Loucy (cell line): ENCODE measurements around the gene ZCCHC2.

ENCODE experiments used
- H2AFZ ChIP-seq: fragments of 200-600 bp; sonication (generic); 2 replicates; pipeline ENCODE4 v1.6.0; 2016; ENCODE audit warnings: antibody characterized with exemption, mild to moderate bottlenecking, low read length, moderate library complexity
- H3F3A ChIP-seq: fragments of 200-600 bp; 2 replicates; pipeline ENCODE4 v1.6.0; 2016; ENCODE audit warnings: antibody characterized with exemption, low read depth, mild to moderate bottlenecking
- H3K27me3 ChIP-seq: fragments of 200-600 bp; sonication (generic); 2 replicates; pipeline ENCODE4 v1.6.1; 2014; ENCODE audit warnings: low read length, mild to moderate bottlenecking; ENCODE audit not compliant: insufficient read depth, poor library complexity, severe bottlenecking
- H3K36me3 ChIP-seq: fragments of 200-600 bp; sonication (generic); 2 replicates; pipeline ENCODE4 v1.6.1; 2016; ENCODE audit warnings: low read length; ENCODE audit not compliant: insufficient read depth
- H3K4me1 ChIP-seq: fragments of 200-600 bp; sonication (generic); 2 replicates; pipeline ENCODE4 v1.5.1; 2014; ENCODE audit warnings: low read length, mild to moderate bottlenecking; ENCODE audit not compliant: insufficient read depth, poor library complexity, severe bottlenecking
- H3K4me2 ChIP-seq: fragments of 200-600 bp; sonication (generic); 2 replicates; pipeline ENCODE4 v1.6.0; 2014; ENCODE audit warnings: antibody characterized with exemption, low read length, low read depth, mild to moderate bottlenecking; ENCODE audit not compliant: poor library complexity, severe bottlenecking
- H3K4me3 ChIP-seq: fragments of 200-600 bp; sonication (generic); 2 replicates; pipeline ENCODE4 v1.5.1; 2014; ENCODE audit warnings: low read length, mild to moderate bottlenecking, mixed read lengths; ENCODE audit not compliant: poor library complexity, severe bottlenecking
- H3K79me2 ChIP-seq: fragments of 200-600 bp; sonication (generic); 2 replicates; pipeline ENCODE4 v1.6.1; 2014; ENCODE audit warnings: low read length; ENCODE audit not compliant: insufficient read depth
- H3K9ac ChIP-seq: fragments of 200-600 bp; sonication (generic); 2 replicates; pipeline ENCODE4 v1.6.0; 2014; ENCODE audit warnings: mild to moderate bottlenecking, low read depth, low read length, moderate library complexity; ENCODE audit not compliant: poor library complexity, severe bottlenecking
- H3K9me2 ChIP-seq: fragments of 200-600 bp; sonication (generic); replicated peaks from 2 replicates; pipeline ENCODE4 v1.6.1; 2016; ENCODE audit warnings: low read depth, low read length, mixed read lengths
- H3K9me3 ChIP-seq: fragments of 200-600 bp; sonication (generic); 2 replicates; pipeline ENCODE4 v1.6.1; 2014; ENCODE audit warnings: mild to moderate bottlenecking, antibody characterized with exemption, low read length, low read depth; ENCODE audit not compliant: insufficient read depth
- H4K20me1 ChIP-seq: fragments of 200-600 bp; sonication (generic); 2 replicates; pipeline ENCODE4 v1.6.0; 2014; ENCODE audit warnings: antibody characterized with exemption, low read length, mild to moderate bottlenecking; ENCODE audit not compliant: insufficient read depth, poor library complexity, severe bottlenecking
- EZH2phosphoT487 ChIP-seq: fragments of 200-600 bp; IDR thresholded peaks from 2 replicates; pipeline ENCODE4 v1.6.1; 2018; ENCODE audit warnings: antibody characterized with exemption, mild to moderate bottlenecking, moderate library complexity, borderline replicate concordance
- TF ChIP-seq, protein P1 (sequence below): fragments of 200-600 bp; sonication (generic); conservative IDR thresholded peaks from 2 replicates; pipeline ENCODE4 v1.5.1; 2014; ENCODE audit warnings: mild to moderate bottlenecking, antibody characterized with exemption, low read length

The ZCCHC2 gene

DNA sequence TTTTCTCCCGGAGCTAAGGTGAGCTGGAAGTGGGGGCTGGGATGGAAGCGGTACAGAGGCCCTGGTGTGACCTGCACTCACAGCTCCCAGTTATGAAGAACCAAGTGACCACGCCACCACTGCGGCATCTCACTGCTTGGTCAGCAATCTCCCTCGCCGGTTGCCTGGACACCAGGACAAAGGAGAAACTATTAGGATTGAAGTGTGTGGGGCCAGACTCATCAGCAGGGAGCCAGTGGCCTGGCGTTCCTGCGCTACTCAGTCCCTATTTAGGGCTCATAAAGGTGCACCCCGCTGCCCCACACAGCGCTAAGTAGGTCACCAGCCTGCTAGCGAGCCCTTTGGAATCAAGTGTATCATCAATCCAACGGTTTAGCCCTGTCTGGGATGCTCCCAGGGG is 82.9 kb downstream of the ZCCHC2 start:
- no peak overlapping the region for H3K9ac ChIP-seq
- H4K20me1 ChIP-seq = no peaks in the 10 kb centered on the region
- no peaks in the 10 kb centered on the region for H3K4me1 ChIP-seq
- H3K27me3 ChIP-seq = no peaks in the 10 kb centered on the region
- H3K79me2 ChIP-seq = no peaks in the 10 kb centered on the region
- no peaks in the 10 kb centered on the region for H3K9me3 ChIP-seq
- H3K36me3 ChIP-seq = no peaks in the 10 kb centered on the region
- no peaks in the 10 kb centered on the region for H3F3A ChIP-seq
- no peaks in the 10 kb centered on the region for H3K9me2 ChIP-seq
- TF ChIP-seq, protein P1, sequence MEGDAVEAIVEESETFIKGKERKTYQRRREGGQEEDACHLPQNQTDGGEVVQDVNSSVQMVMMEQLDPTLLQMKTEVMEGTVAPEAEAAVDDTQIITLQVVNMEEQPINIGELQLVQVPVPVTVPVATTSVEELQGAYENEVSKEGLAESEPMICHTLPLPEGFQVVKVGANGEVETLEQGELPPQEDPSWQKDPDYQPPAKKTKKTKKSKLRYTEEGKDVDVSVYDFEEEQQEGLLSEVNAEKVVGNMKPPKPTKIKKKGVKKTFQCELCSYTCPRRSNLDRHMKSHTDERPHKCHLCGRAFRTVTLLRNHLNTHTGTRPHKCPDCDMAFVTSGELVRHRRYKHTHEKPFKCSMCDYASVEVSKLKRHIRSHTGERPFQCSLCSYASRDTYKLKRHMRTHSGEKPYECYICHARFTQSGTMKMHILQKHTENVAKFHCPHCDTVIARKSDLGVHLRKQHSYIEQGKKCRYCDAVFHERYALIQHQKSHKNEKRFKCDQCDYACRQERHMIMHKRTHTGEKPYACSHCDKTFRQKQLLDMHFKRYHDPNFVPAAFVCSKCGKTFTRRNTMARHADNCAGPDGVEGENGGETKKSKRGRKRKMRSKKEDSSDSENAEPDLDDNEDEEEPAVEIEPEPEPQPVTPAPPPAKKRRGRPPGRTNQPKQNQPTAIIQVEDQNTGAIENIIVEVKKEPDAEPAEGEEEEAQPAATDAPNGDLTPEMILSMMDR = no peak
- no peak for TF ChIP-seq EZH2phosphoT487
- H3K4me3 ChIP-seq = no peak overlapping the region
- no peak overlapping the region for H3K4me2 ChIP-seq
- H2AFZ ChIP-seq = no peak overlapping the region

DNA sequence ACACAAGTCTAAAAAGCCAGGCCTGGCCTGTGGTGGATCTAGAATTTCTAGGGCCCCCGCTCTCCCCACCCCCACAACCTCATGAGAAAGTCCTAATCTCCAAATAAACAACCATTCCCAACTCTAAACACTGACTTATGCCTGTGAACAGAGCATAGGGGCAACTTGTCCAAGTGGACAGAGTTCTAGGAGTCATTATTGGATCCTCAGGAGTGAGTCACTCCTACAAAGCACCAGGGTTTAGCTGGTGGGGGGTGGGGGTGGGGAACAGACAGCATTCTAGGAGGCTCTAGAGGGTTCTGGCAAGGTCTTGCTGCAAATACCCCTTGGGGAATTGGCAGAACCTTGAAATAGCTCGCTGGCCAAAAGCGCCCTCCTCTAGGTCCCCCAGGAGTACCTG is 83.3 kb downstream of the ZCCHC2 start:
- TF ChIP-seq, protein P1 = no peak
- no peak for TF ChIP-seq EZH2phosphoT487
- Histone ChIP-seq H3K79me2 (no peaks in the 10 kb centered on the region), H3K36me3 (no peaks in the 10 kb centered on the region), H3F3A (no peaks in the 10 kb centered on the region), H3K9me3 (no peaks in the 10 kb centered on the region), H3K4me3 (no peak overlapping the region), H3K27me3 (no peaks in the 10 kb centered on the region), H4K20me1 (no peaks in the 10 kb centered on the region), H3K4me1 (no peaks in the 10 kb centered on the region), H3K4me2 (no peak overlapping the region), H2AFZ (no peak overlapping the region), H3K9me2 (no peaks in the 10 kb centered on the region), H3K9ac (no peak overlapping the region)

DNA sequence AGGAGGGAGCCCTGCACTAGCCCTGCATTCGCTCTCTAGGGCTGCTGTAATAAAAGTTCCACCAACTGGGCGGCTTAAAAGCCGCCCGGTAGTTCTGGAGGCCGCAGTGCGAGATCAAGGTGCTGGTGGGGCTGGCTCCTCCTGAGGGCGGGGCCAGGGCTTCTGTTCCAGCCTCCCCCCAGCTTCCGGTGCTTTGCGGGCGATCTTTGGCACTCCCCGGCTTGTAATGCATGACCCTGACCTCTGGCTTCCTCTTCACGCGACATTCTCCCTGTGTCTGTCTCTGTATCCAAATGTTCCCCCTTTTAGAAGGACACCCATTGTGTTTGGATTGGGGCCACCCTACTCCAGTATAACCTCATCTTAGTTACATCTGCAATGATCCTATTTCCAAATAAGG is 84.5 kb downstream of the ZCCHC2 start:
- Histone ChIP-seq H3K27me3 (no peaks in the 10 kb centered on the region), H3K4me3 (no peak overlapping the region), H2AFZ (no peak overlapping the region), H3K9ac (no peak overlapping the region), H3K4me2 (no peak overlapping the region), H3K79me2 (no peaks in the 10 kb centered on the region), H3K9me3 (no peaks in the 10 kb centered on the region), H3K9me2 (no peaks in the 10 kb centered on the region), H3K36me3 (no peaks in the 10 kb centered on the region), H4K20me1 (no peaks in the 10 kb centered on the region), H3F3A (no peaks in the 10 kb centered on the region), H3K4me1 (no peaks in the 10 kb centered on the region)
- no peak for TF ChIP-seq EZH2phosphoT487
- TF ChIP-seq, protein P1 = no peak
